Common myeloid progenitor, CD34-positive (primary cell): ENCODE data around the gene PIWIL1.

Experiments
- CTCF ChIA-PET: fragments of 350-600 bp; sonication (Branson Sonifier 250); formaldehyde crosslinking; loops from one replicate; lab custom pipeline; 2021; ENCODE audit warnings: antibody characterized with exemption; lab: Charles Lee
- POLR2A ChIA-PET: fragments of 350-600 bp; sonication (Branson Sonifier 250); formaldehyde crosslinking; loops from one replicate; lab custom pipeline; 2021; ENCODE audit warnings: antibody characterized with exemption; lab: Charles Lee
- DNase-seq, 3 donors: peaks; one replicate each; pipeline versions ENCODE4 v3.0.0 to v3.0.0-alpha.2; 2013
- H3K27ac ChIP-seq, 2 experiments: 1 replicate in 1 of 2; 2 replicates in 1 of 2; pipeline ENCODE4 v1.7.0; 2013; ENCODE audit warnings: inconsistent platforms in 2 of 2, low read length in 2 of 2, mild to moderate bottlenecking in 2 of 2, low read depth in 1 of 2, moderate library complexity in 1 of 2; ENCODE audit not compliant: severe bottlenecking in 2 of 2, insufficient read depth in 1 of 2, poor library complexity in 1 of 2
- H3K27me3 ChIP-seq, 5 experiments: replicated peaks in 2 of 5; 1 replicate in 3 of 5; 2 replicates in 2 of 5; pipeline versions ENCODE4 v1.6.1 to v1.7.0; 2013; ENCODE audit warnings: low read length in 4 of 5, mild to moderate bottlenecking in 2 of 5, moderate library complexity in 2 of 5, inconsistent platforms in 1 of 5; ENCODE audit not compliant: insufficient read depth in 5 of 5, control insufficient read depth in 4 of 5
- H3K36me3 ChIP-seq, 4 experiments: 1 replicate in 2 of 4; 2 replicates in 2 of 4; pipeline versions ENCODE4 v1.6.1 to v1.7.0; 2013; ENCODE audit warnings: low read length in 3 of 4, control low read depth in 1 of 4, mild to moderate bottlenecking in 1 of 4; ENCODE audit not compliant: control insufficient read depth in 4 of 4, insufficient read depth in 4 of 4
- H3K4me1 ChIP-seq, 4 experiments: 1 replicate in 3 of 4; 2 replicates in 1 of 4; pipeline versions ENCODE4 v1.6.1 to v1.7.1; 2013; ENCODE audit warnings: low read length in 3 of 4, mild to moderate bottlenecking in 3 of 4, control low read depth in 1 of 4, inconsistent platforms in 1 of 4, moderate library complexity in 1 of 4; ENCODE audit not compliant: control insufficient read depth in 4 of 4, insufficient read depth in 4 of 4; ENCODE audit errors: control extremely low read depth in 1 of 4
- H3K4me3 ChIP-seq, 7 experiments: 1 replicate in 4 of 7; 2 replicates in 3 of 7; pipeline versions ENCODE4 v1.5.1 to v1.7.0; 2013; ENCODE audit warnings: mild to moderate bottlenecking in 7 of 7, low read length in 6 of 7, moderate library complexity in 6 of 7, inconsistent platforms in 2 of 7, low read depth in 2 of 7, control low read depth in 1 of 7; ENCODE audit not compliant: insufficient read depth in 4 of 7, control insufficient read depth in 1 of 7; ENCODE audit errors: extremely low read depth in 1 of 7
- H3K9me3 ChIP-seq, 5 experiments: 1 replicate in 4 of 5; 2 replicates in 1 of 5; pipeline versions ENCODE4 v1.6.1 to v1.7.1; 2013; ENCODE audit warnings: low read length in 4 of 5, mild to moderate bottlenecking in 2 of 5, inconsistent platforms in 1 of 5, low read depth in 1 of 5, moderate library complexity in 1 of 5; ENCODE audit not compliant: control insufficient read depth in 4 of 5, insufficient read depth in 2 of 5; ENCODE audit errors: control extremely low read depth in 1 of 5
- WGBS: methylation state at CpG from one replicate; pipeline ENCODE4 v1.1.5; 2013; ENCODE audit not compliant: insufficient coverage; 5-methylcytosine and 5-hydroxymethylcytosine counted together

The PIWIL1 gene

DNA sequence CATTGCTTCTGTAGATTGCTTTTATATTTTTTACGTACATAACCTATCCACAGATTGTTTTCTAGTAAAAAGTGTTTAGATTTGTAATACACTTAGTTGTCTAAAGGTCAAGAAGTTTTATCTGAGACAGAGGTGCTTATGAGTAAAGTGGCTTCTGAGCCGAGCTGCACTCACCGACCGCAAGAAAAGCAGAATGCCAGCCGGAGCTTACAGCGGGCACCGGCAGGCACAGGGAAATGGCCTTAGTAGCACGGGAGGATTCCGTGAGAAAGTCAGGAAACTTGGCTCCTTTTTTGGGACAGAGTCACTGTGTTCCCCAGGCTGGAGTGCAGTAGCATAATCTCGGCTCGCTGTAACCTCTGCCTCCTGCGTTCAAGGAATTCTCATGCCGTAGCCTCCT lies 29.8 kb downstream of the PIWIL1 start:
- Histone ChIP-seq H3K36me3 (no peaks in the 10 kb centered on the region), H3K27ac (no peak overlapping the region), H3K4me3 (no peak overlapping the region), H3K27me3 (peaks cover 0 to 21% (median 3%) of the 10 kb centered on the region in 5 experiments), H3K4me1 (no peaks in the 10 kb centered on the region), H3K9me3 (no peaks in the 10 kb centered on the region)
- no peak for DNase-seq
- WGBS = 94% methylated on average over 12 of the region's 13 CpGs
- ChIA-PET CTCF (no interaction called here), POLR2A (no interaction called here)

DNA sequence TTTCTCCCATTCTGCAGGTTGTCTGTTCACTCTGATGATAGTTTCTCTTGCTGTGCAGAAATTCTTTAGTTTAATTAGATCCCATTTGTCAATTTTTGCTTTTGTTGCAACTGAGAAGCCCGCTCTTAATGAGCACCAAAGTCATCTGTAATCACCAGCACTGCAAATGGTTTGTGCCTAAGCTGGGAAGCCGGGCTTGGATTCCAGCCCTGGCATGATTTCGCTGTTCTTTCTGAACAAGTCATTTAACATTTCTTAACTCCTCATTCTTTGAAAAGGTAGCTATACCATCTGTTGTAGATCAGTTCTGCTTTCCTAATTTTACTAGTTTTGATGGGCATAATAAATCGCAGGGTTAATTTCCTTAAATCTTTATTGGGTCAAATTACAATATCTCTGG lies 32.1 kb downstream of the PIWIL1 start:
- no peak for DNase-seq
- Histone ChIP-seq H3K36me3 (no peaks in the 10 kb centered on the region), H3K4me3 (no peak overlapping the region), H3K27ac (no peak overlapping the region), H3K9me3 (no peaks in the 10 kb centered on the region), H3K27me3 (peaks cover 0 to 31% (median 3%) of the 10 kb centered on the region in 5 experiments), H3K4me1 (no peaks in the 10 kb centered on the region)
- ChIA-PET CTCF (no interaction called here), POLR2A (no interaction called here)
- WGBS = 70% methylated on average over 2 of the region's 4 CpGs

DNA sequence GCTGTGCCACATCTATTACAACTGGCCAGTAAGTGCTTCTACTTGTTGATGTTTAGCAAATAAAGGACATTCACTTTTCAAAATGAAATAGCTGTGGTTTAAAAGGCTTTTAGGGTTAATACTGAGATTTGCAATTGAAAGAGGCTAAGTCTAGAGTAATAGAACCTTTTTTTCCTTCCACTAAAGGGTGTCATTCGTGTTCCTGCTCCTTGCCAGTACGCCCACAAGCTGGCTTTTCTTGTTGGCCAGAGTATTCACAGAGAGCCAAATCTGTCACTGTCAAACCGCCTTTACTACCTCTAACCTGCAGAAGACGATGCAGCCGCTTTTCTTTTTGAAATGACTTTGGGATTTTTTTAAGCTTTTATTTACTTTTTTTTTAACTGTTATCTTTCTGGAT lies 33.6 kb downstream of the PIWIL1 start:
- no peak for DNase-seq
- H3K27ac ChIP-seq = no peak overlapping the region
- ChIA-PET POLR2A (interaction anchor here (0.7 kb wide), 1 partner anchor 107 kb away, joined by 3 read pairs; no protein-coding TSS in a partner anchor), CTCF (no interaction called here)
- no peaks in the 10 kb centered on the region for H3K4me1 ChIP-seq
- H3K4me3 ChIP-seq = no peak overlapping the region
- WGBS = 87% methylated on average over 2 of the region's 5 CpGs
- peaks cover 0 to 31% (median 3%) of the 10 kb centered on the region in 5 experiments for H3K27me3 ChIP-seq
- no peaks in the 10 kb centered on the region for H3K36me3 ChIP-seq
- no peaks in the 10 kb centered on the region for H3K9me3 ChIP-seq

DNA sequence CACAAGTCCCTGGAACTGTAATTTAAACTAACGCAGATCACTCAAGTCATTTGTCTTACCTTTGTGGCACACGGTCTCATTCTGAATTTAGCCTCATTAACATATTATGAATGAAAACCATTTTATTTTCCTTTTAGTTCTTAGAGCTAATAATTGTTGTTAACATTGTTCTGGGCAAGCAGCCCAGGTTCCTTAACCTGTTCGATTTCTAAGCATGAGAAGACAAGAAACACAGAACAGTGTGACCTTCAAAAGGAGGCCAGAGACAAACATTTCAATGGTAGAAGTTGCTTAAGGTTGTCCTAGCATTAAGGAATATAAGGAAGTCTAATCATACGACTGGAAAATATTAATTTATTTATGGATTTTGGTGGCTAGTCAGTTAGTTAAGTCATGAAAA lies 35.2 kb downstream of the PIWIL1 start:
- CTCF ChIA-PET = no interaction called here
- H3K4me3 ChIP-seq = no peak overlapping the region
- WGBS = 100% methylated on average over 1 of the region's 4 CpGs
- H3K27me3 ChIP-seq = peaks cover 0 to 33% (median 3%) of the 10 kb centered on the region in 5 experiments
- no peak for DNase-seq
- H3K27ac ChIP-seq = no peak overlapping the region
- POLR2A ChIA-PET = no interaction called here
- H3K4me1 ChIP-seq = no peaks in the 10 kb centered on the region
- H3K9me3 ChIP-seq = no peaks in the 10 kb centered on the region
- no peaks in the 10 kb centered on the region for H3K36me3 ChIP-seq

DNA sequence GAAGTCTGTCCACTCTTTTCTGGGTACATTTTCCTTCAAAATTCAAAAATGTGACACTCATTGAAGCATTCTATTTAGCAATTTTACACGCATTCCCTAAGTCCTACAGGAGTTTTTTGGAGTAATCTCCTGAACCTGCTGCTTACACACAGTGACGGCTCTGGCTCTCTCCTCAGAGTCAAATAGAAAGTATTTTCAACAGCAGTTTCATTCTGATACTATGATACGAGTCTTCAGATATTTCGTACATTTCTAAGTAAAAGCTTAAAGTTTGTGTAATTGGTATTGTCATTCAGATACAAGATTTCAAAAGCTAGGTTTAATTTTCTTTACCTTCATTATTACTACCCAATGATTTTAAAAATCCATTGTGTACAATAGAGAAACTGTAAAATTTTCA lies 36.4 kb downstream of the PIWIL1 start:
- H3K9me3 ChIP-seq = no peaks in the 10 kb centered on the region
- H3K36me3 ChIP-seq = no peaks in the 10 kb centered on the region
- H3K4me3 ChIP-seq = no peak overlapping the region
- H3K27ac ChIP-seq = no peak overlapping the region
- ChIA-PET POLR2A (no interaction called here), CTCF (no interaction called here)
- H3K27me3 ChIP-seq = peaks cover 0 to 35% (median 3%) of the 10 kb centered on the region in 5 experiments
- WGBS = 100% methylated on average over 2 of the region's 4 CpGs
- H3K4me1 ChIP-seq = no peaks in the 10 kb centered on the region
- DNase-seq = no peak

DNA sequence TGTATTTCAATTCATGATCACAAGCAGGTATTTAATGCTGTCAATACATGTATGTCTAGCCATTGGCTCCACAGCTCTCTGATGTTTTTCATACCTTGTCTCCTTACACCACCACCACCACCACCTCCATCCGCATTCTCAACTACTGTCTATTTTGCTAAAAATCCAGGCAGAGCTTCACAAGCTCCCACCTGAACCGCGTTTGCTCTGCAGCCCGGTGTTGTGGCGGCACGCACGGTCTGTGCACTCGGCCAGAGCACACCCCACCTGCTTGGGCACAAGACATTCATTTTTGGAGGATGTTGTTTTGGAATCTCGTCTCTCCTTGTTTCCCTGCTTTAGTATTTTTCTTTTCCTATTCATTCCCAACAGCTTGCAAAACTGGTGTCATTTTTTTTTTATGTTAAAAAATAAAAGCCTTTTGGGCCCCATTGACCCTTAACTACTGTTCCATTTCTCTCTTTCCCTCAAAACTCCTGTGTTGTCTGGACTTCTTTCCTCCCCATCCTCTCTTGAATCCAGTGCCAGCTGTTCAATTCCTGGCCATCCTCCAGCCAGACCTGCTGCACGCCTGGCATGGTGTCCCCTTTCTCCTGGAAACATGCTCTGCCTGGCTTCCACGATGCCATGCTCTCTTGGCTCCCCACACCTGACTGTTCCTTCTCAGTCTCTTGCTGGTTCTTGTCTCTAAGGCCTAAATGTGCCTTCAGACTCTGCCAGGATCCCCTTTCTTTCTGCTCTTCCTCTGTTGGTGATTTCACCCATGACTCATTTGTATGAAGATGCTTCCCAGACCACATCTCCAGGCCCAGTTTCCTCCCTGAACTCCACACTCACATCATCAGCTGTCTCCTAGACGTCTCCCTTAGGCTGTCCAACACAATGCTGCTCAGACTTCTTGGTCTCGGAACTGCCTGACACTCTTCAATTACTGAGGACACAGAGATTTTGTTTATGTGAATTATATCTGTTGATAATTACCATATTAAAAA lies 37.9 kb downstream of the PIWIL1 start:
- Histone ChIP-seq H3K27me3 (peaks cover 0 to 34% (median 2%) of the 10 kb centered on the region in 5 experiments), H3K9me3 (no peaks in the 10 kb centered on the region), H3K36me3 (no peaks in the 10 kb centered on the region), H3K4me1 (no peaks in the 10 kb centered on the region), H3K4me3 (no peak overlapping the region), H3K27ac (no peak overlapping the region)
- CTCF ChIA-PET = no interaction called here
- POLR2A ChIA-PET = no interaction called here
- no peak for DNase-seq
- WGBS = 91% methylated on average over 10 of the region's 13 CpGs

DNA sequence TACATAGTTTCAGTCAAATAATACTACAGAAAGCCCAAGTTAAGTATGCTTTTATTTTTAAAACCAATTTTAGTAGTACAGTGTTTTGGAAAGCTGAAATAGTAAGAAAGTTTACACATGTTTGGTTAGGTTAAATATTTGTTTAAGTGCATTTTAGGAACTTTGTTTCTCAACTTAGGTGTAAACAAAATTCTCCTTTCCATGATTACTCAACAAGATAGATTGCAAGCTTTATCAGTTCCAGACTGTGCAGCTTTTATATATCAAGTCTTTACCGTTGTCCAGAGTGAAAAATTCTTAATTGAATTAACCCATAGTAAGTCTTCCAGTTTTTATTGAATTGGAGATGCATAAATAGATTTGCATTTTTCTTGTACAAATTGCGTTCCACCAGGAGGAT lies 45.1 kb downstream of the PIWIL1 start:
- no peak for DNase-seq
- Histone ChIP-seq H3K9me3 (no peaks in the 10 kb centered on the region), H3K4me3 (no peak overlapping the region), H3K36me3 (no peaks in the 10 kb centered on the region), H3K4me1 (no peaks in the 10 kb centered on the region), H3K27ac (no peak overlapping the region), H3K27me3 (peaks cover 0 to 2% (median 0%) of the 10 kb centered on the region in 5 experiments)
- WGBS = 100% methylated on average over 1 of the region's 2 CpGs
- ChIA-PET CTCF (no interaction called here), POLR2A (no interaction called here)
